IMR-90 (cell line): Measurements from ENCODE around the gene NACC2. TPM values are rescaled to one million over a fixed set of nuclear protein-coding genes. Genes with fewer than 3 reads are reported as not detected.

Experiments
- ATAC-seq: fragments of 200-7000 bp; cut with Tn5 transposase; 2 replicates; pipeline ENCODE4 v1.9.1; 2020; ENCODE audit warnings: low read depth, mild to moderate bottlenecking, moderate library complexity
- BruUV-seq: library from RNA; stranded (reverse); fragments of 400-500 nt; replicated peaks from 2 replicates; lab custom pipeline; 2021; lab: Mats Ljungman, UMichigan
- CTCF ChIA-PET: fragments of 300-600 bp; formaldehyde crosslinking; extraction: SDS; loops from one replicate; lab custom pipeline; 2021; ENCODE audit warnings: antibody characterized with exemption; lab: Yijun Ruan, JAX
- POLR2A ChIA-PET: fragments of 300-600 bp; sonication (Branson Sonifier 250); formaldehyde crosslinking; loops from one replicate; lab custom pipeline; 2022; ENCODE audit warnings: antibody characterized with exemption; ENCODE audit not compliant: unreplicated experiment; lab: Charles Lee
- DNase-seq: peaks from one replicate; pipeline ENCODE4 v3.0.0; 2013
- H2AFZ ChIP-seq: replicated peaks from 2 replicates; pipeline ENCODE3; 2013; ENCODE audit warnings: low read length, mild to moderate bottlenecking; ENCODE audit not compliant: poor library complexity
- H2AK5ac ChIP-seq: 2 replicates; pipeline ENCODE4 v1.6.1; 2013; ENCODE audit warnings: low read depth, low read length, inconsistent platforms
- H2AK9ac ChIP-seq: replicated peaks from 2 replicates; pipeline ENCODE3; 2013; ENCODE audit warnings: mild to moderate bottlenecking, low read depth, low read length, moderate library complexity; ENCODE audit not compliant: poor library complexity
- H2BK120ac ChIP-seq: 2 replicates; pipeline ENCODE4 v1.6.1; 2013; ENCODE audit warnings: low read depth, low read length, inconsistent platforms
- H2BK15ac ChIP-seq: 3 replicates; pipeline ENCODE4 v1.6.1; 2013; ENCODE audit warnings: low read depth, low read length, inconsistent platforms
- H2BK20ac ChIP-seq: 2 replicates; pipeline ENCODE4 v1.6.1; 2013; ENCODE audit warnings: low read depth, mild to moderate bottlenecking, inconsistent platforms, low read length, moderate library complexity
- H2BK5ac ChIP-seq: 2 replicates; pipeline ENCODE4 v1.6.1; 2013; ENCODE audit warnings: mild to moderate bottlenecking, low read depth, low read length, inconsistent platforms; ENCODE audit not compliant: poor library complexity, severe bottlenecking
- H3K14ac ChIP-seq: replicated peaks from 2 replicates; pipeline ENCODE4 v1.6.1; 2013; ENCODE audit warnings: low read depth, low read length, inconsistent platforms
- H3K18ac ChIP-seq: 2 replicates; pipeline ENCODE4 v1.6.1; 2013; ENCODE audit warnings: low read depth, low read length, control low read depth
- H3K23ac ChIP-seq: 2 replicates; pipeline ENCODE4 v1.6.1; 2013; ENCODE audit warnings: low read depth, low read length, inconsistent platforms
- H3K27ac ChIP-seq: 2 replicates; pipeline ENCODE4 v1.5.1; 2013; ENCODE audit warnings: mild to moderate bottlenecking, control low read depth, low read length; ENCODE audit not compliant: insufficient read depth
- H3K27me3 ChIP-seq: 2 replicates; pipeline ENCODE4 v1.6.1; 2013; ENCODE audit warnings: low read length; ENCODE audit not compliant: control insufficient read depth, insufficient read depth
- H3K36me3 ChIP-seq: 2 replicates; pipeline ENCODE4 v1.6.1; 2013; ENCODE audit warnings: low read length, mixed read lengths; ENCODE audit not compliant: control insufficient read depth, insufficient read depth
- H3K4ac ChIP-seq: 2 replicates; pipeline ENCODE4 v1.6.1; 2013; ENCODE audit warnings: low read depth, low read length, inconsistent platforms
- H3K4me1 ChIP-seq: 2 replicates; pipeline ENCODE4 v1.6.1; 2013; ENCODE audit warnings: low read length, mixed read lengths; ENCODE audit not compliant: control insufficient read depth, insufficient read depth
- H3K4me2 ChIP-seq: 2 replicates; pipeline ENCODE4 v1.6.1; 2013; ENCODE audit warnings: low read depth, mild to moderate bottlenecking, control low read depth, low read length, moderate library complexity
- H3K4me3 ChIP-seq: 2 replicates; pipeline ENCODE4 v1.5.1; 2013; ENCODE audit warnings: low read depth, mild to moderate bottlenecking, control low read depth, low read length, moderate library complexity; ENCODE audit not compliant: insufficient read depth
- H3K56ac ChIP-seq: 2 replicates; pipeline ENCODE4 v1.6.1; 2013; ENCODE audit warnings: low read length, inconsistent platforms; ENCODE audit not compliant: insufficient read depth; ENCODE audit errors: extremely low read depth
- H3K79me1 ChIP-seq, 2 experiments: 2 replicates each; pipeline ENCODE4 v1.6.1; 2013; ENCODE audit warnings: low read length in 2 of 2, inconsistent platforms in 1 of 2, low read depth in 1 of 2
- H3K9ac ChIP-seq: 2 replicates; pipeline ENCODE4 v1.6.1; 2013; ENCODE audit warnings: low read depth, low read length, control low read depth
- H3K9me1 ChIP-seq: 2 replicates; pipeline ENCODE4 v1.6.1; 2013; ENCODE audit warnings: low read length, inconsistent platforms; ENCODE audit not compliant: insufficient read depth
- H3K9me3 ChIP-seq: 2 replicates; pipeline ENCODE4 v1.6.1; 2013; ENCODE audit warnings: low read length; ENCODE audit not compliant: control insufficient read depth, insufficient read depth
- H4K20me1 ChIP-seq: 2 replicates; pipeline ENCODE4 v1.6.1; 2013; ENCODE audit warnings: low read length, inconsistent platforms; ENCODE audit not compliant: insufficient read depth
- H4K5ac ChIP-seq: 2 replicates; pipeline ENCODE4 v1.6.1; 2013; ENCODE audit warnings: mild to moderate bottlenecking, low read depth, low read length, control low read depth
- H4K8ac ChIP-seq, 2 experiments: 2 replicates each; pipeline ENCODE4 v1.6.1; 2013; ENCODE audit warnings: low read depth in 2 of 2, low read length in 2 of 2, control low read depth in 1 of 2, inconsistent platforms in 1 of 2
- H4K91ac ChIP-seq: 2 replicates; pipeline ENCODE4 v1.6.1; 2013; ENCODE audit warnings: low read depth, low read length, inconsistent platforms; ENCODE audit not compliant: insufficient read depth
- RFX5 ChIP-seq: IDR thresholded peaks from 2 replicates; pipeline ENCODE4 v1.8.0; 2012; ENCODE audit warnings: low read depth, mild to moderate bottlenecking, low read length, moderate library complexity
- WGBS, 2 experiments: methylation state at CpG; one replicate each; pipeline versions ENCODE4 v1.1.5 to v1.1.7; 2013; ENCODE audit warnings: missing lambda C conversion rate in 2 of 2; ENCODE audit not compliant: insufficient read length in 1 of 2; ENCODE audit errors: extremely low coverage in 2 of 2; 5-methylcytosine and 5-hydroxymethylcytosine counted together
- dilution Hi-C: fragments of 300-500 bp; cut with HindIII; formaldehyde crosslinking; loops from one replicate; pipeline ENCODE4 v1.14.3; 2018; ENCODE audit warnings: low sequenced_read_pairs; ENCODE audit not compliant: unreplicated experiment
- in situ Hi-C: fragments of 300-500 bp; cut with MboI; formaldehyde crosslinking; loops from 3 replicates; pipeline ENCODE4 v1.14.3; 2019; ENCODE audit warnings: low sequenced_read_pairs, inconsistent platforms, mixed read lengths
- intact Hi-C: fragments of 100-400 bp; cut with micrococcal nuclease; formaldehyde crosslinking; loops from 2 replicates; pipeline ENCODE4 v1.10.0; 2022
- polyA plus RNA-seq, 3 experiments: library from polyadenylated mRNA; depleted of rRNA; stranded (reverse); fragments of >200 nt; gene quantifications; 2 replicates each; pipeline ENCODE4 v1.2.3, GENCODE V29; 2012; ENCODE audit warnings: low replicate concordance in 1 of 3
- total RNA-seq: library from RNA; depleted of rRNA; stranded (reverse); fragments of >200 nt; gene quantifications from 2 replicates; pipeline ENCODE4 v1.2.3, GENCODE V29; 2012

Gene NACC2
- total and polyA plus RNA-seq, 2 of the 4 experiments (the other 2 are of a cell fraction), result 7.9 to 19.0 TPM

DNA sequence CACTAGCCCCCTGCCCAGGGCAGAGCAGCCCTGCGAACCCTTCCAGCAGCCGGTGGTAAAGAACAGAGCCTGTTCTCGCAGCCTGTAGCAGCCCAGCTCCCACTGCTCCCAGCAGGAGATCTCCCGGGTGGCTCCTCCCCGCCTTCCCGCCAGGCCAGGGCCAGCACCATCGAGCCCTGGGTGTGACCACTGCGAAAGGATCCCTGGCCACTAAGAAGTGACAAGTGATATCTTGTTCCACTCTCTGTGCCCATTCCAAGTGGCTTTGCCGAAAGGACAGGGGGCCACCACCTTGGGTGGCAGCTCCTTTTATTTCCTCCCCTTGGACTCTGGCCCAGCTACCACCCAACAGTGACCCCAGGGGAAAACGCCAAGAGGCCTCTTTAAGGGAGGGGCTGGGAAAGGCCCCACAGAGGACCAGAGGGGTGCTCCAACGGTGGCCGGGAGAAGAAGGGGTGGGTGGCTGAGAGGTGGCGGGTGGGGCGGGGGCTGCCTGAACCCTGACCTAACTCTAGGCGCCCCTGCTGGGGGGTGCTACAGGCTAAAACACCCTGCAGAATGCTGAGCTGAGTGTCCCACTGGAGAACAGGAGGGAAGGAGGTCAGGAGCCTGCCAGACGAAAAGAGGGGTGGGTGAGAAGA, 1.6 kb downstream of the NACC2 start:
- H2BK5ac ChIP-seq, result no peak overlapping the region
- H3K23ac ChIP-seq, result no peak overlapping the region
- peaks cover 9 to 54% of the 10 kb centered on the region in 2 experiments for H3K79me1 ChIP-seq
- 40% methylated on average over 1 of the region's 16 CpGs; no CpG with 5 or more reads in 1 of the 2 experiments for WGBS, 2 experiments
- peak overlapping the region; percentile 92 for H3K9ac ChIP-seq
- no peak for TF ChIP-seq RFX5
- no peak overlapping the region for H3K27ac ChIP-seq
- dilution Hi-C loops, result no loop called here
- peak overlapping the region; percentile 94 for H3K4me2 ChIP-seq
- peak overlapping the region; percentile 94 for H3K4me3 ChIP-seq
- H2BK20ac ChIP-seq, result no peak overlapping the region
- intact Hi-C loops, result no loop called here
- no peak overlapping the region; the same call in 1 of the 2 replicates for H4K91ac ChIP-seq
- ChIA-PET POLR2A (no interaction called here), CTCF (interaction anchor here (1.3 kb wide), 1 partner anchor 29 kb away, joined by 5 read pairs; no protein-coding TSS in a partner anchor)
- no peak overlapping the region for H2BK120ac ChIP-seq
- no peak overlapping the region for H3K14ac ChIP-seq
- BruUV-seq, result no TSS peak
- peak overlapping the region in 1 of 2 experiments; percentile 47; a peak in 1 of 4 replicates for H4K8ac ChIP-seq
- H2BK15ac ChIP-seq, result no peak overlapping the region
- H2AK9ac ChIP-seq, result peak overlapping the region; percentile 90
- ATAC-seq (no peak), DNase-seq (no peak)
- peaks cover 56% of the 10 kb centered on the region for H4K20me1 ChIP-seq
- peak overlapping the region; percentile 47 for H2AK5ac ChIP-seq
- no peak overlapping the region for H4K5ac ChIP-seq
- in situ Hi-C loops, result no loop called here
- 0 out of 2 replicates have a peak overlapping the region, but pooled peaks have one; percentile 15 for H3K4ac ChIP-seq
- no peak overlapping the region for H3K56ac ChIP-seq
- H3K27me3 ChIP-seq, result no peaks in the 10 kb centered on the region
- peaks cover 23% of the 10 kb centered on the region for H3K4me1 ChIP-seq
- peaks cover 5% of the 10 kb centered on the region for H3K9me1 ChIP-seq
- H3K9me3 ChIP-seq, result no peaks in the 10 kb centered on the region
- H3K18ac ChIP-seq, result no peak overlapping the region; the same call in 1 of the 2 replicates
- peaks cover 6% of the 10 kb centered on the region; the same call in 1 of the 2 replicates for H3K36me3 ChIP-seq
- H2AFZ ChIP-seq, result no peak overlapping the region
